A673 (cell line): ENCODE data around the gene SHC3. TPM values are rescaled to one million over a fixed set of nuclear protein-coding genes. Genes with fewer than 3 reads are reported as not detected.

Experiments used
- BruUV-seq: library from RNA; stranded (reverse); fragments of 400-500 nt; replicated peaks from 2 replicates; lab custom pipeline; 2021; lab: Mats Ljungman, UMichigan
- CTCF ChIA-PET: fragments of 300-600 bp; sonication (Branson Sonifier 250); formaldehyde crosslinking; loops from one replicate; lab custom pipeline; 2022; ENCODE audit warnings: antibody characterized with exemption; lab: Charles Lee
- POLR2A ChIA-PET: fragments of 300-600 bp; sonication (Branson Sonifier 250); formaldehyde crosslinking; loops from one replicate; lab custom pipeline; 2022; ENCODE audit warnings: antibody characterized with exemption; ENCODE audit not compliant: low non-redundant PET; lab: Charles Lee
- DNase-seq: peaks from one replicate; pipeline ENCODE4 v3.0.0-alpha.2; 2015; ENCODE audit warnings: low spot score
- H3K27ac ChIP-seq: fragments of 200-600 bp; sonication (generic); 2 replicates; pipeline ENCODE4 v1.5.1; 2016; ENCODE audit warnings: mixed run types, low read depth, mild to moderate bottlenecking, mixed read lengths, antibody characterized with exemption, low read length; ENCODE audit not compliant: poor library complexity, severe bottlenecking
- H3K27me3 ChIP-seq: fragments of 200-600 bp; sonication (generic); replicated peaks from 2 replicates; pipeline ENCODE4 v1.6.1; 2017; ENCODE audit warnings: mixed run types, low read depth, mild to moderate bottlenecking, mixed read lengths, antibody characterized with exemption, low read length; ENCODE audit not compliant: insufficient read depth, poor library complexity
- H3K36me3 ChIP-seq: fragments of 200-600 bp; sonication (generic); 2 replicates; pipeline ENCODE4 v1.6.1; 2016; ENCODE audit warnings: mixed run types, mild to moderate bottlenecking, mixed read lengths, antibody characterized with exemption, low read length; ENCODE audit not compliant: insufficient read depth, poor library complexity, severe bottlenecking
- H3K4me1 ChIP-seq: fragments of 200-600 bp; sonication (generic); 2 replicates; pipeline ENCODE4 v1.6.1; 2017; ENCODE audit warnings: mixed run types, mild to moderate bottlenecking, mixed read lengths, antibody characterized with exemption, low read length; ENCODE audit not compliant: insufficient read depth, poor library complexity, severe bottlenecking
- H3K4me3 ChIP-seq: fragments of 200-600 bp; sonication (generic); 2 replicates; pipeline ENCODE4 v1.5.1; 2016; ENCODE audit warnings: low read depth, mixed run types, mild to moderate bottlenecking, mixed read lengths, low read length; ENCODE audit not compliant: poor library complexity, severe bottlenecking
- H3K9me3 ChIP-seq: fragments of 200-600 bp; sonication (generic); 2 replicates; pipeline ENCODE4 v1.6.1; 2016; ENCODE audit warnings: mixed run types, low read depth, mild to moderate bottlenecking, mixed read lengths, antibody characterized with exemption, low read length; ENCODE audit not compliant: poor library complexity, severe bottlenecking
- CTCF ChIP-seq: fragments of 300-800, 200-600 bp; sonication (generic); conservative IDR thresholded peaks from 2 replicates; pipeline ENCODE4 v1.5.1; 2017; ENCODE audit warnings: low read depth, mild to moderate bottlenecking, antibody characterized with exemption, low read length, moderate library complexity, mixed read lengths
- EZH2 ChIP-seq: fragments of 200-600 bp; sonication (generic); IDR thresholded peaks from 2 replicates; pipeline ENCODE4 v1.6.1; 2017; ENCODE audit warnings: borderline replicate concordance, low read depth, mild to moderate bottlenecking, mixed read lengths, antibody characterized with exemption, low read length; ENCODE audit not compliant: poor library complexity, severe bottlenecking
- intact Hi-C: fragments of 100-400 bp; cut with micrococcal nuclease; formaldehyde crosslinking; loops from one replicate; pipeline ENCODE4 v1.10.0; 2022; ENCODE audit not compliant: unreplicated experiment
- total RNA-seq: library from RNA; stranded (reverse); gene quantifications from 2 replicates; pipeline ENCODE4 v1.2.3, GENCODE V29; 2021

The SHC3 gene
- total RNA-seq, 1 experiment from 2014 or later, result 6.6 TPM

- ChIA-PET POLR2A (no interaction called here), CTCF (no interaction called here)
- H3K9me3 ChIP-seq, result no peaks in the 10 kb centered on the region
- no peak for DNase-seq
- no peaks in the 10 kb centered on the region for H3K36me3 ChIP-seq
- no peak overlapping the region for H3K27ac ChIP-seq
- peaks cover 3% of the 10 kb centered on the region for H3K4me1 ChIP-seq
- intact Hi-C loops, result no loop called here
- TF ChIP-seq EZH2 (no peak), CTCF (no peak)
- no peak overlapping the region for H3K4me3 ChIP-seq
- no TSS peak for BruUV-seq
- no peaks in the 10 kb centered on the region for H3K27me3 ChIP-seq
Observed at GRCh38 chr9:89166852-89167251, 11.8 kb downstream of the SHC3 start.

- DNase-seq, result no peak
- ChIA-PET CTCF (no interaction called here), POLR2A (no interaction called here)
- no peaks in the 10 kb centered on the region for H3K36me3 ChIP-seq
- no TSS peak for BruUV-seq
- no peak overlapping the region for H3K27ac ChIP-seq
- no peaks in the 10 kb centered on the region for H3K9me3 ChIP-seq
- TF ChIP-seq CTCF, result no peak
- no peak for TF ChIP-seq EZH2
- peaks cover 3% of the 10 kb centered on the region for H3K4me1 ChIP-seq
- H3K27me3 ChIP-seq, result no peaks in the 10 kb centered on the region
- H3K4me3 ChIP-seq, result no peak overlapping the region
- intact Hi-C loops, result no loop called here
Observed at GRCh38 chr9:89165880-89166279, 12.7 kb downstream of the SHC3 start.

DNA sequence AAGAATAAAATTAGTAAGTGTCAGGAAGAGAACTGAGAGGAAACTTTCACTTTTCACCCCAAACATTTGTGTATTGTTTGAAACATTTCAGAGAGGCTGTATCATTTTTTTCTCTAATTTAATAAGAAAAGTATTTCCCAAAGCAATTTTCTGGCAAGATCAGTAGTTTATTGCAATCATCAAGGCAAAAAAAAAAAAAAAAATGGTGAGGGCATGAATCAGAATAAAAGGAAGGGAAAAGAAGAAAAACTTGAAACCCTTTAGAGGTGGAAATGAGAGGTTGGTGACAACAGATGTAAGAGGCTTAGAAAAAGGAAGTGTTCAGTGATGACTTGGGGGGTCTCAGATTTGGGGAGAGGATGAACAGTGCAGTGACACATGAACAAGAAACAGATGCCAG is 13.3 kb downstream of the SHC3 start:
- BruUV-seq, result no TSS peak
- DNase-seq, result no peak
- TF ChIP-seq EZH2, result no peak
- TF ChIP-seq CTCF, result no peak
- CTCF ChIA-PET, result no interaction called here
- Histone ChIP-seq H3K4me1 (peaks cover 3% of the 10 kb centered on the region), H3K27ac (no peak overlapping the region), H3K9me3 (no peaks in the 10 kb centered on the region), H3K27me3 (no peaks in the 10 kb centered on the region), H3K36me3 (no peaks in the 10 kb centered on the region), H3K4me3 (no peak overlapping the region)
- intact Hi-C loops, result no loop called here
- POLR2A ChIA-PET, result no interaction called here
